Suprapubic skin (tissue), 4 donors: ENCODE measurements around the gene CDK4.

ENCODE experiments used
- CTCF ChIP-seq, 2 donors: fragments of 200-600 bp in 1 of 2; fragments of 450-650 bp in 1 of 2; sonication (generic) in 1 of 2; IDR thresholded peaks; one replicate each; pipeline ENCODE4 v1.5.1; 2016 to 2019; ENCODE audit warnings: antibody characterized with exemption in 2 of 2, mild to moderate bottlenecking in 1 of 2, moderate library complexity in 1 of 2
- EP300 ChIP-seq: sonication (generic); formaldehyde crosslinking; IDR thresholded peaks from one replicate; pipeline ENCODE4 v1.6.1; 2017; ENCODE audit warnings: antibody characterized with exemption
- POLR2A ChIP-seq, 2 donors: fragments of 450-650 bp; IDR thresholded peaks; one replicate each; pipeline ENCODE4 v1.6.1; 2017; ENCODE audit warnings: antibody characterized with exemption in 2 of 2, mild to moderate bottlenecking in 2 of 2, moderate library complexity in 2 of 2
- POLR2AphosphoS5 ChIP-seq, 3 donors: sonication (generic); formaldehyde crosslinking; IDR thresholded peaks; one replicate each; pipeline ENCODE4 v1.6.1; 2017; ENCODE audit warnings: antibody characterized with exemption in 3 of 3

- TF ChIP-seq CTCF (IDR thresholded peaks at IDR 0.05) (no peak), POLR2A (IDR thresholded peaks at IDR 0.05) (no peak), POLR2AphosphoS5 (IDR thresholded peaks at IDR 0.05) (no peak), EP300 (no peak)
These were observed 2.5 kb upstream of the CDK4 start, which contains the start of gene MARCHF9 for GRCh38 chr12:57754411-57755193.
